ENCODE results near the gene PPM1H.

DNA sequence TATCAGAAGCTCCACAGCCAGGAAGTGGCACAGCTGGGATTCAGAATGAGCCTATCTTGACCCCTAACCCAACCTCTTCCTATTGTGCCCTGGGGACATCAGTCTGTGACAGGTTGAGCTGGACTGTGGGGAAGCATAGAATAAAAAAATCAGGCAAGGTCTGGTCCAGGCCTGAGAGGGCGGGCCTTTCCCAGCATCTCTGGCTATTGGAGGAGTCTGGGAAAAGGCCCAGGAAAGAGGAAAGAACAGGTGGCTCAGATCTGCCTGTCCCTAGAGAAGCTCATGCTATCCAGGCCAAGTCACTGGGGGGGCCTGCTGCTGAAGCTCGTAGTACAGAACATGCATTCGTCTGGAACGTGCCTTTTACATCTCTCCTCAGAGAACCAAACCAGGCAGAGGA is 100.5 kb downstream of the PPM1H start:
- no peak for TF ChIP-seq REST (IDR thresholded peaks at IDR 0.05; ENCODE audit: low read depth, low read length)
- TF ChIP-seq RFX5 (IDR thresholded peaks at IDR 0.05; ENCODE audit: low read length): no peak
- TF ChIP-seq, protein P1, sequence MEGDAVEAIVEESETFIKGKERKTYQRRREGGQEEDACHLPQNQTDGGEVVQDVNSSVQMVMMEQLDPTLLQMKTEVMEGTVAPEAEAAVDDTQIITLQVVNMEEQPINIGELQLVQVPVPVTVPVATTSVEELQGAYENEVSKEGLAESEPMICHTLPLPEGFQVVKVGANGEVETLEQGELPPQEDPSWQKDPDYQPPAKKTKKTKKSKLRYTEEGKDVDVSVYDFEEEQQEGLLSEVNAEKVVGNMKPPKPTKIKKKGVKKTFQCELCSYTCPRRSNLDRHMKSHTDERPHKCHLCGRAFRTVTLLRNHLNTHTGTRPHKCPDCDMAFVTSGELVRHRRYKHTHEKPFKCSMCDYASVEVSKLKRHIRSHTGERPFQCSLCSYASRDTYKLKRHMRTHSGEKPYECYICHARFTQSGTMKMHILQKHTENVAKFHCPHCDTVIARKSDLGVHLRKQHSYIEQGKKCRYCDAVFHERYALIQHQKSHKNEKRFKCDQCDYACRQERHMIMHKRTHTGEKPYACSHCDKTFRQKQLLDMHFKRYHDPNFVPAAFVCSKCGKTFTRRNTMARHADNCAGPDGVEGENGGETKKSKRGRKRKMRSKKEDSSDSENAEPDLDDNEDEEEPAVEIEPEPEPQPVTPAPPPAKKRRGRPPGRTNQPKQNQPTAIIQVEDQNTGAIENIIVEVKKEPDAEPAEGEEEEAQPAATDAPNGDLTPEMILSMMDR (IDR thresholded peaks at IDR 0.05): no peak
- no peak for TF ChIP-seq GABPA (IDR thresholded peaks at IDR 0.05; ENCODE audit: low read depth)
- TF ChIP-seq FOSL2 (IDR thresholded peaks at IDR 0.05; ENCODE audit: borderline replicate concordance, low read depth): no peak
- TF ChIP-seq JUND (IDR thresholded peaks at IDR 0.05): no peak
- TF ChIP-seq MXI1 (IDR thresholded peaks at IDR 0.05; ENCODE audit: low read depth, low read length): no peak
- no peak for TF ChIP-seq POLR2AphosphoS5 (IDR thresholded peaks at IDR 0.05; ENCODE audit: low read depth, low read length)
- TF ChIP-seq, protein P2, sequence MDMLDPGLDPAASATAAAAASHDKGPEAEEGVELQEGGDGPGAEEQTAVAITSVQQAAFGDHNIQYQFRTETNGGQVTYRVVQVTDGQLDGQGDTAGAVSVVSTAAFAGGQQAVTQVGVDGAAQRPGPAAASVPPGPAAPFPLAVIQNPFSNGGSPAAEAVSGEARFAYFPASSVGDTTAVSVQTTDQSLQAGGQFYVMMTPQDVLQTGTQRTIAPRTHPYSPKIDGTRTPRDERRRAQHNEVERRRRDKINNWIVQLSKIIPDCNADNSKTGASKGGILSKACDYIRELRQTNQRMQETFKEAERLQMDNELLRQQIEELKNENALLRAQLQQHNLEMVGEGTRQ (IDR thresholded peaks at IDR 0.05; ENCODE audit: borderline replicate concordance, low read depth, low read length): no peak
- TF ChIP-seq RAD21 (IDR thresholded peaks at IDR 0.05; ENCODE audit: low read length): no peak
- no peak for TF ChIP-seq RCOR1 (IDR thresholded peaks at IDR 0.05; ENCODE audit: low read length)
- TF ChIP-seq NFIC (IDR thresholded peaks at IDR 0.05; ENCODE audit: borderline replicate concordance): no peak
